ENCODE measurements around the gene FBXO10. TPM values are rescaled to one million over a fixed set of nuclear protein-coding genes. Genes with fewer than 3 reads are reported as not detected.
"Not testable (repeated sequence)": the region's sequence is repeated elsewhere in the genome, so short reads cannot be mapped to it uniquely, and the experiment has no call there.

The FBXO10 gene
- total RNA-seq, 2 experiments from 2014 or later = 0.81 to 2.3 TPM

GRCh38 chr9:37511016-37512010 lies 64.9 kb downstream of the FBXO10 start:
- ATAC-seq (ENCODE audit: poor library complexity) (no peak), DNase-seq (no peak)
- H3K27ac ChIP-seq (ENCODE audit: low read depth in 1 of 2, low read length in 2 of 2) = no peak overlapping the region
- no peaks in the 10 kb centered on the region for H3K9me3 Mint-ChIP-seq
- no peaks in the 10 kb centered on the region for H3K27me3 ChIP-seq (ENCODE audit: control insufficient read depth in 1 of 2, insufficient read depth in 2 of 2, low read length in 2 of 2)
- no peaks in the 10 kb centered on the region for H3K27me3 Mint-ChIP-seq
- intact Hi-C loops (cut with DNase I, micrococcal nuclease) = loop anchor here in 1 of 2 experiments (2.0 kb wide), 1 partner anchor 99 kb away; no protein-coding TSS in a partner anchor
- peaks cover 9% of the 10 kb centered on the region for H3K4me1 ChIP-seq (ENCODE audit: insufficient read depth, low read length)
- peaks cover 11% of the 10 kb centered on the region for H3K36me3 Mint-ChIP-seq (ENCODE audit: low read depth)
- H3K27ac Mint-ChIP-seq = no peak overlapping the region
- ChIA-PET CTCF (no interaction called here), POLR2A (no interaction called here)
- H3K9me3 ChIP-seq (ENCODE audit: control insufficient read depth in 1 of 2, insufficient read depth in 1 of 2, low read length in 2 of 2) = no peaks in the 10 kb centered on the region
- H3K4me1 Mint-ChIP-seq (ENCODE audit: low read depth) = no peaks in the 10 kb centered on the region
- peaks cover 12% of the 10 kb centered on the region for H3K36me3 ChIP-seq (ENCODE audit: insufficient read depth, low read length)
- TF ChIP-seq CTCF (IDR thresholded peaks at IDR 0.05) = no peak
- no peak overlapping the region for H3K4me3 Mint-ChIP-seq
- no peak overlapping the region for H3K4me3 ChIP-seq (ENCODE audit: low read length)

- H3K4me3 ChIP-seq (ENCODE audit: low read length); POLR2A ChIA-PET; H3K4me3 Mint-ChIP-seq; H3K27ac Mint-ChIP-seq; CTCF ChIA-PET; H3K9me3 Mint-ChIP-seq; H3K27ac ChIP-seq (ENCODE audit: low read depth in 1 of 2, low read length in 2 of 2); H3K9me3 ChIP-seq (ENCODE audit: control insufficient read depth in 1 of 2, insufficient read depth in 1 of 2, low read length in 2 of 2); H3K27me3 Mint-ChIP-seq; H3K27me3 ChIP-seq (ENCODE audit: control insufficient read depth in 1 of 2, insufficient read depth in 2 of 2, low read length in 2 of 2); H3K4me1 Mint-ChIP-seq (ENCODE audit: low read depth); DNase-seq; ATAC-seq (ENCODE audit: poor library complexity): not testable (repeated sequence)
- H3K36me3 Mint-ChIP-seq (ENCODE audit: low read depth) = peaks cover 13% of the 10 kb centered on the region
- H3K36me3 ChIP-seq (ENCODE audit: insufficient read depth, low read length) = peaks cover 12% of the 10 kb centered on the region
- H3K4me1 ChIP-seq (ENCODE audit: insufficient read depth, low read length) = peaks cover 11% of the 10 kb centered on the region
- intact Hi-C loops (cut with DNase I, micrococcal nuclease) = loop anchor here in 1 of 2 experiments (2.0 kb wide), 1 partner anchor 97 kb away; no protein-coding TSS in a partner anchor
These were observed 66.1 kb downstream of the FBXO10 start for GRCh38 chr9:37510053-37510452.

- intact Hi-C loops (cut with DNase I, micrococcal nuclease) = loop anchor here (5.0 to 10.0 kb wide), 3 partner anchors 512 to 637 kb away; no protein-coding TSS in a partner anchor
- CTCF ChIA-PET = no interaction called here
These were observed 66.6 kb downstream of the FBXO10 start for GRCh38 chr9:37509536-37509935.

More at GRCh38 chr9:37509536-37509935, 66.6 kb downstream of the FBXO10 start:
- TF ChIP-seq CTCF (IDR thresholded peaks at IDR 0.05) = no peak
- Histone ChIP-seq H3K4me1 (ENCODE audit: insufficient read depth, low read length) (peaks cover 16% of the 10 kb centered on the region), H3K27ac (ENCODE audit: low read depth in 1 of 2, low read length in 2 of 2) (no peak overlapping the region), H3K27me3 (ENCODE audit: control insufficient read depth in 1 of 2, insufficient read depth in 2 of 2, low read length in 2 of 2) (no peaks in the 10 kb centered on the region), H3K9me3 (ENCODE audit: control insufficient read depth in 1 of 2, insufficient read depth in 1 of 2, low read length in 2 of 2) (no peaks in the 10 kb centered on the region), H3K36me3 (ENCODE audit: insufficient read depth, low read length) (peaks cover 12% of the 10 kb centered on the region), H3K4me3 (ENCODE audit: low read length) (no peak overlapping the region)
- ATAC-seq (ENCODE audit: poor library complexity) (no peak), DNase-seq (no peak)
- Mint-ChIP-seq H3K9me3 (no peaks in the 10 kb centered on the region), H3K4me1 (ENCODE audit: low read depth) (no peaks in the 10 kb centered on the region), H3K27ac (no peak overlapping the region), H3K27me3 (no peaks in the 10 kb centered on the region), H3K36me3 (ENCODE audit: low read depth) (peaks cover 19% of the 10 kb centered on the region), H3K4me3 (no peak overlapping the region)
- POLR2A ChIA-PET = no interaction called here
